Fibroblast of skin of right quadriceps (primary cell): ENCODE measurements around the gene IL25.
"Not testable (repeated sequence)": the region's sequence is repeated elsewhere in the genome, so short reads cannot be mapped to it uniquely, and the experiment has no call there.

Source experiments
- DNase-seq: peaks from one replicate; pipeline ENCODE4 v3.0.0-alpha.2; 2013

The IL25 gene

GRCh38 chr14:23413681-23414080 lies 41.1 kb downstream of the IL25 start:
- no peak for DNase-seq

GRCh38 chr14:23414254-23414653 lies 41.6 kb downstream of the IL25 start:
- no peak for DNase-seq

DNA sequence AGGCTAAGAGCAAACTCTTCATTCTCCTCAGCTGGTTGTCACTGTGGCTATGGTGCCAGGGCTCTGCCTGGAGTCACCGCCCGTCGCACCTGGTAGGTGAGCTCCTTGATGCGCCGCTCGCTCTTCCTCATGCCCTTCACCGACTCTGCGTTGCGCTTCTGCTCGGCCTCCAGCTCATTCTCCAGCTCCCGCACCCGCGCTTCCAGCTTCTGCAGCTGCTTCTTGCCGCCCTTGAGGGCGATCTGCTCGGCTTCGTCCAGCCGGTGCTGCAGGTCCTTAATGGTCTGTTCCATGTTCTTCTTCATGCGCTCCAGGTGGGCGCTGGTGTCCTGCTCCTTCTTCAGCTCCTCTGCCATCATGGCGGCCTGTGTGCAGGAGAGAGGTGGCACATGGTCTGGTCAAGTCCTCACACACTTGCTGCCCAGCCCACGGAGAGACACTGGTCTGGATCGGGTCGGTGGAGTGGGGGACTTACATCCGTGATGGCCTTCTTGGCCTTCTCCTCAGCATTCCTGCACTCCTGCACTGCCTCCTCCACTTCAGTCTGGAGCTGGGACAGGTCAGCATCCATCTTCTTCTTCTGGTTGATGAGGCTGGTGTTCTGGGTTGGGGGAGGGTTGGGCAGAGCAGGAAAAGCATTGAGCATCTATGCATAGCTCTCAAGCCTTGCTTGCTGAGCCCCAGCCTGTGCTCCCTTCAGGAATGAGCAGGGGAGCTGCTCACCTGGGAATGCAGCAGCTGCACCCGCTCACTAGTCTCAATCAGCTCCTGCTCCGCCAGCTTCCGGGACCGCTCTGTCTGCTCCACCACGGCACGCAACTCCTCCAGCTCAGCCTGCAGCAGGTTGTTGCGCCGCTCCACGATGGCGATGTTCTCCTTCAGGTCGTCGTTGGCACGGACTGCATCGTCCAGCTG lies 42.6 kb downstream of the IL25 start:
- no peak for DNase-seq

DNA sequence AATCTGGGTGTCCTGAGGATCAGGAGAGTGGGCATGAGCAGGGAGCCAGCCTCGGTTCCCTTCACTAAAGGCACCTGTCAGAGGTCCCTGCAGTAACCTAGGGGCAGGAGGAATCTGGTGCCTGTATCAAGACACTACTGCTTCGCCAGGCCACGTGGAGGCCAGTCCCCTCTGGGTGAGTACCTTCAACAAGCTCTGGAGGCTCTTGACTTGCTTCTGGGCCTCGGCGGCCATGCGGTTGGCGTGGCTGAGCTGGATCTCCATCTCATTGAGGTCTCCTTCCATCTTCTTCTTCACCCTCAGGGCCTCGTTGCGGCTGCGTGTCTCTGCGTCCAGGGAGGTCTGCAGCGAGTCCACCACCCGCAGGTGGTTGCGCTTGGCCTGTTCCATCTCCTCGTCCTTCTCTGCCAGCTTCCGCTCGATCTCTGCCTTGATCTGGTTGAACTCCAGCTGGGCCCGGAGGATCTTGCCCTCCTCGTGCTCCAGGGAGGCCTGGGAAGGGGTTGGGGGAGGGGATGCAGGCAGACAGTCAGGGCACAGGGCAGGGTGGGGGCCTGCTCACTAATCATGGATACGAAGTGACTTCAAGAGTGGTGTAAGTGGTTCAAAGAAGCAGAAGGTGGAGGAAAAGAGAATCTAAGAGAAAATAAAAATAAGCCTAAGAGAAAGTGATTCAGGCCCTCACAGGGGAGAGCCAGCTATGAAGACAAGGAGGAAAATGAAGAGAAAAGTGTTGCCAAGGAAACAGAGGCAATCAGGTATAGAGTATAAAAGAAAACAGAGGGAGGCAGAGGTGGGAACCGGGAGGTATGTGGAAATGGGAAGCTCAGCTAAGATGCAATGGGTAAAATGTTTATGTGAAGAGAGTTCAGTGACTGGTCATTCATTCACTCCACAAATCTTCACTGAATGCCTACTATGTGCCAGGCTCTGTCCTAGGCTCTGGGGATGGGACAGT lies 43.5 kb downstream of the IL25 start:
- DNase-seq, result no peak

GRCh38 chr14:23416801-23417200 lies 44.2 kb downstream of the IL25 start:
- no peak for DNase-seq

GRCh38 chr14:23417269-23417668 lies 44.7 kb downstream of the IL25 start:
- DNase-seq, result not testable (repeated sequence)

DNA sequence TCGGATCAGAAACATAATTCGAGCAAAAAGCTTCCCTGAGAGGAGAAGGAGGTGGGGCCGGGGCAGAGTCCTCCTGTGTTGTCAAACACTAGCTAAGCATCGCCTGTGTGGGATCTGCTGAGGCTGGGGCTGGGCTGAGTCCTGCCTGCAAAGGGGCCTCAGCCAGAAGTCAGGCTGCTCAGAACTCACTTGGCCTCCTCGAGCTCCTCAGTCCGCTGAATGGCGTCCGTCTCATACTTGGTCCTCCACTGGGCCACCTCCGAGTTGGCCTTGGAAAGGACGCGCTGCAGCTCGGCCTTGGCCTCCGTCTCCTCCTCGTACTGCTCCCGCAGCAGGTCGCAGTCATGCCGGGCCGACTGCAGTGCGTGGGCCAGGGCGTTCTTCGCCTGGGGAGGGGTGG lies 45.4 kb downstream of the IL25 start:
- DNase-seq, result no peak

DNA sequence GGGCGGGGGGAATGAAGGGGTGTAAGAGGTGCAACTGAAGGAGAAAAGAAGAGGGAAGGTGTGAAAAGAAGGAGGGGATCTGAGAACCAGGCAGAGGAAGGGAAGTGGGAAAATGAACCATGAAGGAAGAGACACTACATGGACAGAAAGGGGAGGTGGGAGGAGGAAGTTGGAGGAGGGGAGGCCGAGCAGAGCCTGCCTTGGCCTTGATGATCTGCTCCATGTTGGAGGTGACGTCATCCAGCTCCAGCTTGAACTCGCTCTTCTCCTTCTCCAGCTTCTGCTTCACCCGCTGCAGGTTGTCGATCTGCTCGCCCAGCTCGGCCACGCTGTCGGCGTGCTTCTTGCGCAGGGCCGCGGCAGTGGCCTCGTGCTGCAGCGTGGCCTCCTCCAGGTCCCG lies 47.0 kb downstream of the IL25 start:
- DNase-seq, result not testable (repeated sequence)

- no peak for DNase-seq
Observed at GRCh38 chr14:23421594-23421993, 49.0 kb downstream of the IL25 start.

GRCh38 chr14:23423657-23424056 lies 51.0 kb downstream of the IL25 start:
- DNase-seq, result no peak

DNA sequence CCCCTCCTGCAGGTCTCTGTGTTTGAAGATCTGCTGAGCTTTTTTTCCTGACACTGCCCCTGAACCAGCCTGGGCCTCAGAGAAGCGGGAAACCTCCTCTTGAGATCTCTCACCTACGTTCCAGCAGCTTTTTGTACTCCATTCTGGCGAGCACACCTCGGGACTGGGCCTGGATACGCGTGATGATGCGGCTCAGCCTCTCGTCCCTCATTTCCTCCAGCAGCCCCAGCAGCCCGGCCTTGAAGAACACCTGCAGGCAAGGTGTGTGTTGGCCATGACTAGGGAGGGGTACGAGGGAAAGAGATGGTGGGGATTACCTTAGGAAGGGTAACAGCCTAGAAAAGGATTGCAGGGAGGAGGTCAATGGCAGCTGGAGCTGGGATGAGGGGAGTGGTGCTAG lies 52.6 kb downstream of the IL25 start:
- DNase-seq, result no peak

DNA sequence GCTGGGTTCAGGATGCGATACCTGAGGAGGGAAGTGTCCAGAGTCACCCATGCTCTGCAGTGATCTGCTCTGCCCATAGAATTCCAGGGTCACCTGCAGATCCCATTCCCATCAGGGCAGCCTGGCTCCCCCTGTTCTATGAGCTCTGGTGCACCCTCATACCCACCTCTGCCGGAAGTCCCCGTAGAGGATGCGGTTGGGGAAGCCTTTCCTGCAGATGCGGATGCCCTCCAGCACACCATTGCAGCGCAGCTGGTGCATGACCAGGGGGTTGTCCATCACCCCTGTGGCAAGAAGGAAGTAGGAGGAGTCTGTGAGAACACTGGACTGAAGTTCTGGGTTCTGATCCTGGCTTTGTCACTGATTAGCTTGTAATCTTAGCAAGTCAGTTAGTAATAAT lies 53.2 kb downstream of the IL25 start:
- DNase-seq, result not testable (repeated sequence)
